GM10266 (cell line): Measurements from ENCODE around the gene AHNAK.
"Not testable (repeated sequence)": the region's sequence is repeated elsewhere in the genome, so short reads cannot be mapped to it uniquely, and the experiment has no call there.

ENCODE experiments used
- DNase-seq: peaks from one replicate; pipeline ENCODE4 v3.0.0; 2012; ENCODE audit errors: extremely low spot score
- CTCF ChIP-seq: IDR thresholded peaks from 2 replicates; pipeline ENCODE4 v1.5.1; 2012; ENCODE audit warnings: mild to moderate bottlenecking, low read depth; ENCODE audit not compliant: control insufficient read depth, insufficient read depth; ENCODE audit errors: missing control alignments

Gene AHNAK

GRCh38 chr11:62591448-62592145, 45.0 kb upstream of the AHNAK start, which contains the start of gene TUT1:
TSS of gene TUT1 (minus strand) at chr11:62591523. CDS start at chr11:62591485, 38 bp downstream.
- DNase-seq = peak; percentile 84
- peak; percentile 15 for TF ChIP-seq CTCF

- peak; percentile 22 for TF ChIP-seq CTCF
- DNase-seq = no peak
These were observed 42.5 kb upstream of the AHNAK start for GRCh38 chr11:62588966-62589637.

GRCh38 chr11:62585356-62585755, 38.8 kb upstream of the AHNAK start:
- DNase-seq = not testable (repeated sequence)

GRCh38 chr11:62581735-62582134, 35.1 kb upstream of the AHNAK start:
- not testable (repeated sequence) for DNase-seq

GRCh38 chr11:62580959-62581715, 34.5 kb upstream of the AHNAK start:
- TF ChIP-seq CTCF = no peak
- no peak for DNase-seq

GRCh38 chr11:62579252-62579651, 32.6 kb upstream of the AHNAK start:
- no peak for TF ChIP-seq CTCF
- no peak for DNase-seq

GRCh38 chr11:62578541-62578940, 31.9 kb upstream of the AHNAK start:
- TF ChIP-seq CTCF = no peak
- DNase-seq = no peak
